Measurements from ENCODE around the gene VMA21. TPM values are rescaled to one million over a fixed set of nuclear protein-coding genes. Genes with fewer than 3 reads are reported as not detected.

The VMA21 gene
- total and polyA plus RNA-seq, 10 donors, result 9.2 to 31.3 (median 23.5) TPM

- TF ChIP-seq POLR2A (IDR thresholded peaks at IDR 0.05), result no peak
- TF ChIP-seq CTCF (IDR thresholded peaks at IDR 0.05 in 8 of 11, conservative IDR thresholded peaks at IDR 0.05 in 3 of 11), result no peak
- TF ChIP-seq POLR2AphosphoS5 (IDR thresholded peaks at IDR 0.05), result no peak
- intact Hi-C loops (cut with DNase I; ENCODE audit: low total_unique reads), result no loop called here
- no peaks in the 10 kb centered on the region for H3K27me3 ChIP-seq (replicated peaks in 1 of 7)
Observed at GRCh38 chrX:151386838-151387459, 10.1 kb upstream of the VMA21 start.

GRCh38 chrX:151391722-151392121, 5.3 kb upstream of the VMA21 start:
- TF ChIP-seq CTCF (IDR thresholded peaks at IDR 0.05 in 8 of 11, conservative IDR thresholded peaks at IDR 0.05 in 3 of 11) (no peak), POLR2A (IDR thresholded peaks at IDR 0.05) (no peak), POLR2AphosphoS5 (IDR thresholded peaks at IDR 0.05) (no peak)
- intact Hi-C loops (cut with DNase I; ENCODE audit: low total_unique reads), result no loop called here
- no peak for DNase-seq

More at GRCh38 chrX:151386838-151387459, 10.1 kb upstream of the VMA21 start:
- DNase-seq, result no peak
- WGBS, 5 donors, result 70 to 94% (median 82%) methylated on average over 2 to 3 of the region's 3 CpGs
- H3K4me1 ChIP-seq, result no peaks in the 10 kb centered on the region
- no peaks in the 10 kb centered on the region for H3K9me3 ChIP-seq
- no peaks in the 10 kb centered on the region for H3K36me3 ChIP-seq
- no peak overlapping the region for H3K4me3 ChIP-seq
- no peak overlapping the region for H3K27ac ChIP-seq

GRCh38 chrX:151393514-151393913, 3.5 kb upstream of the VMA21 start:
- Histone ChIP-seq H3K4me1 (peaks cover 0 to 39% (median 13%) of the 10 kb centered on the region in 6 donors), H3K4me3 (no peak overlapping the region), H3K27ac (no peak overlapping the region), H3K9me3 (no peaks in the 10 kb centered on the region), H3K27me3 (replicated peaks in 1 of 7) (no peaks in the 10 kb centered on the region), H3K36me3 (no peaks in the 10 kb centered on the region)
- intact Hi-C loops (cut with DNase I; ENCODE audit: low total_unique reads), result no loop called here
- TF ChIP-seq CTCF (IDR thresholded peaks at IDR 0.05 in 8 of 11, conservative IDR thresholded peaks at IDR 0.05 in 3 of 11) (no peak), POLR2A (IDR thresholded peaks at IDR 0.05) (no peak), POLR2AphosphoS5 (IDR thresholded peaks at IDR 0.05) (no peak)
- WGBS, 5 donors, result 0 to 38% (median 33%) methylated on average over 1 of the region's 1 CpG
- DNase-seq, result no peak

More at GRCh38 chrX:151391722-151392121, 5.3 kb upstream of the VMA21 start:
- WGBS, 5 donors, result 89 to 96% (median 94%) methylated on average over 11 to 22 of the region's 22 CpGs
- H3K36me3 ChIP-seq, result no peaks in the 10 kb centered on the region
- H3K27ac ChIP-seq, result no peak overlapping the region
- H3K27me3 ChIP-seq (replicated peaks in 1 of 7), result no peaks in the 10 kb centered on the region
- H3K4me3 ChIP-seq, result no peak overlapping the region
- H3K9me3 ChIP-seq, result no peaks in the 10 kb centered on the region
- H3K4me1 ChIP-seq, result peaks cover 0 to 28% (median 7%) of the 10 kb centered on the region in 6 donors

GRCh38 chrX:151396042-151396824, 773 bp upstream of the VMA21 start:
- no peak for DNase-seq
- peaks cover 3 to 67% (median 31%) of the 10 kb centered on the region in 6 donors for H3K4me1 ChIP-seq
- TF ChIP-seq POLR2A (IDR thresholded peaks at IDR 0.05), result no peak
- no peak for TF ChIP-seq POLR2AphosphoS5 (IDR thresholded peaks at IDR 0.05)
- TF ChIP-seq CTCF (IDR thresholded peaks at IDR 0.05 in 8 of 11, conservative IDR thresholded peaks at IDR 0.05 in 3 of 11), result no peak
- H3K9me3 ChIP-seq, result no peaks in the 10 kb centered on the region
- 1 to 57% (median 15%) methylated on average over 11 to 20 of the region's 20 CpGs for WGBS, 5 donors
- H3K4me3 ChIP-seq, result peak overlapping the region; percentile 20 to 85 (median 61)
- no peaks in the 10 kb centered on the region for H3K27me3 ChIP-seq (replicated peaks in 1 of 7)
- peak overlapping the region; percentile 90 to 93 (median 92) for H3K27ac ChIP-seq
- H3K36me3 ChIP-seq, result no peaks in the 10 kb centered on the region
- intact Hi-C loops (cut with DNase I; ENCODE audit: low total_unique reads), result no loop called here
